GM23338 (cell line): ENCODE measurements around the gene COL15A1. TPM values are rescaled to one million over a fixed set of nuclear protein-coding genes. Genes with fewer than 3 reads are reported as not detected.

Experiments
- ATAC-seq: fragments of 200-7000 bp; cut with Tn5 transposase; 3 replicates; pipeline ENCODE4 v1.9.1; 2020
- DNase-seq: peaks from one replicate; pipeline ENCODE4 v3.0.0-alpha.2; 2015; ENCODE audit warnings: low spot score
- H2AFZ ChIP-seq: fragments of 200-600 bp; sonication (generic); 2 replicates; pipeline ENCODE4 v1.8.0; 2016; ENCODE audit warnings: antibody characterized with exemption, mild to moderate bottlenecking, moderate library complexity
- H3F3A ChIP-seq: fragments of 200-600 bp; sonication (generic); replicated peaks from 2 replicates; pipeline ENCODE4 v1.8.0; 2017; ENCODE audit warnings: antibody characterized with exemption, mixed run types, low read depth
- H3K27ac ChIP-seq: fragments of 200-600 bp; sonication (generic); 2 replicates; pipeline ENCODE4 v1.6.1; 2016; ENCODE audit warnings: low read depth
- H3K27me3 ChIP-seq: fragments of 200-600 bp; sonication (generic); 2 replicates; pipeline ENCODE4 v1.8.0; 2016; ENCODE audit warnings: mild to moderate bottlenecking, mixed run types, moderate library complexity; ENCODE audit not compliant: insufficient read depth
- H3K36me3 ChIP-seq: fragments of 200-600 bp; sonication (generic); 2 replicates; pipeline ENCODE4 v1.8.0; 2016; ENCODE audit warnings: mild to moderate bottlenecking; ENCODE audit not compliant: insufficient read depth
- H3K4me1 ChIP-seq: fragments of 200-600 bp; sonication (generic); 2 replicates; pipeline ENCODE4 v1.8.0; 2016; ENCODE audit warnings: mild to moderate bottlenecking, moderate library complexity; ENCODE audit not compliant: insufficient read depth
- H3K4me2 ChIP-seq: fragments of 200-600 bp; sonication (generic); 2 replicates; pipeline ENCODE4 v1.7.1; 2017; ENCODE audit warnings: mixed run types
- H3K4me3 ChIP-seq: fragments of 200-600 bp; sonication (generic); 2 replicates; pipeline ENCODE4 v1.6.1; 2016; ENCODE audit warnings: mixed run types
- H3K79me2 ChIP-seq: fragments of 200-600 bp; sonication (generic); replicated peaks from 2 replicates; pipeline ENCODE4 v1.8.0; 2017; ENCODE audit warnings: mild to moderate bottlenecking; ENCODE audit not compliant: insufficient read depth
- H3K9me2 ChIP-seq: fragments of 200-600 bp; sonication (generic); 2 replicates; pipeline ENCODE4 v1.8.0; 2017; ENCODE audit not compliant: insufficient read depth
- H4K20me1 ChIP-seq: fragments of 200-600 bp; sonication (generic); replicated peaks from 2 replicates; pipeline ENCODE4 v1.8.0; 2017; ENCODE audit warnings: mild to moderate bottlenecking; ENCODE audit not compliant: insufficient read depth
- H3K27ac Mint-ChIP-seq: 2 replicates; pipeline ENCODE4 v1.8.0; 2020; ENCODE audit warnings: inconsistent platforms, mild to moderate bottlenecking, moderate library complexity, mixed read lengths
- H3K27me3 Mint-ChIP-seq: 3 replicates; pipeline ENCODE4 v1.8.0; 2022; ENCODE audit warnings: low read depth, mild to moderate bottlenecking, moderate library complexity, mixed read lengths, inconsistent platforms; ENCODE audit not compliant: insufficient read depth, poor library complexity
- H3K36me3 Mint-ChIP-seq: 3 replicates; pipeline ENCODE4 v1.8.0; 2021; ENCODE audit warnings: low read depth, mild to moderate bottlenecking, inconsistent platforms, moderate library complexity, mixed read lengths
- H3K4me1 Mint-ChIP-seq: 3 replicates; pipeline ENCODE4 v1.8.0; 2020; ENCODE audit warnings: mild to moderate bottlenecking, inconsistent platforms, mixed read lengths
- H3K4me3 Mint-ChIP-seq: 3 replicates; pipeline ENCODE4 v1.8.0; 2021; ENCODE audit warnings: moderate library complexity, mild to moderate bottlenecking, inconsistent platforms, mixed read lengths
- H3K9me3 Mint-ChIP-seq: 3 replicates; pipeline ENCODE4 v1.8.0; 2020; ENCODE audit warnings: moderate library complexity, mild to moderate bottlenecking, inconsistent platforms, mixed read lengths
- EZH2 ChIP-seq: fragments of 200-600 bp; sonication (generic); IDR thresholded peaks from one replicate; pipeline ENCODE4 v1.8.0; 2017; ENCODE audit warnings: antibody characterized with exemption, mild to moderate bottlenecking, low read depth; ENCODE audit not compliant: unreplicated experiment
- EZH2phosphoT487 ChIP-seq: fragments of 200-600 bp; sonication (generic); IDR thresholded peaks from one replicate; pipeline ENCODE4 v1.8.1; 2018; ENCODE audit warnings: antibody characterized with exemption; ENCODE audit not compliant: unreplicated experiment
- JUNB ChIP-seq: IDR thresholded peaks from one replicate; pipeline ENCODE4 v1.6.1; 2016; ENCODE audit warnings: antibody characterized with exemption; ENCODE audit not compliant: unreplicated experiment
- NANOG ChIP-seq: IDR thresholded peaks from 2 replicates; pipeline ENCODE4 v1.6.1; 2016; ENCODE audit warnings: antibody characterized with exemption, borderline replicate concordance
- POLR2AphosphoS5 ChIP-seq: IDR thresholded peaks from 2 replicates; pipeline ENCODE4 v1.6.1; 2016; ENCODE audit warnings: antibody characterized with exemption, low read depth
- REST ChIP-seq: IDR thresholded peaks from one replicate; pipeline ENCODE4 v1.6.1; 2018; ENCODE audit warnings: antibody characterized with exemption; ENCODE audit not compliant: unreplicated experiment
- STAT1 ChIP-seq: IDR thresholded peaks from one replicate; pipeline ENCODE4 v1.6.1; 2016; ENCODE audit warnings: antibody characterized with exemption; ENCODE audit not compliant: unreplicated experiment
- ZNF331 ChIP-seq: fragments of 250-450 bp; sonication (Bioruptor Pico); IDR thresholded peaks from 2 replicates; pipeline ENCODE4 v1.5.0; 2020; ENCODE audit warnings: low read depth, mild to moderate bottlenecking, moderate library complexity
- polyA plus RNA-seq: library from polyadenylated mRNA; unstranded; fragments of >200 nt; fragmentation: Nextera tagmentation; extraction: Ambion mirVana; gene quantifications from 2 replicates; pipeline ENCODE4 v1.2.1, GENCODE V29; 2016
- total RNA-seq: library from RNA; depleted of rRNA; stranded (reverse); fragments of >200 nt; shearing (Covaris generic); gene quantifications from 2 replicates; pipeline ENCODE4 v1.2.3, GENCODE V29; 2014
- TF ChIP-seq, protein P1 (sequence below): IDR thresholded peaks from 2 replicates; pipeline ENCODE4 v1.6.1; 2016; ENCODE audit warnings: antibody characterized with exemption
- TF ChIP-seq, protein P2 (sequence below), 2 experiments: fragments of 200-600 bp in 1 of 2; sonication (generic) in 1 of 2; conservative IDR thresholded peaks; 2 replicates each; pipeline versions ENCODE4 v1.5.1 to v1.6.1; 2016 to 2017; ENCODE audit warnings: antibody characterized with exemption in 2 of 2, low read depth in 2 of 2, mild to moderate bottlenecking in 2 of 2, moderate library complexity in 1 of 2

The COL15A1 gene
- total and polyA plus RNA-seq, 2 experiments from 2014 or later = 0.17 to 0.18 TPM

- TF ChIP-seq, protein P1, sequence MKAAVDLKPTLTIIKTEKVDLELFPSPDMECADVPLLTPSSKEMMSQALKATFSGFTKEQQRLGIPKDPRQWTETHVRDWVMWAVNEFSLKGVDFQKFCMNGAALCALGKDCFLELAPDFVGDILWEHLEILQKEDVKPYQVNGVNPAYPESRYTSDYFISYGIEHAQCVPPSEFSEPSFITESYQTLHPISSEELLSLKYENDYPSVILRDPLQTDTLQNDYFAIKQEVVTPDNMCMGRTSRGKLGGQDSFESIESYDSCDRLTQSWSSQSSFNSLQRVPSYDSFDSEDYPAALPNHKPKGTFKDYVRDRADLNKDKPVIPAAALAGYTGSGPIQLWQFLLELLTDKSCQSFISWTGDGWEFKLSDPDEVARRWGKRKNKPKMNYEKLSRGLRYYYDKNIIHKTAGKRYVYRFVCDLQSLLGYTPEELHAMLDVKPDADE = no peak
- TF ChIP-seq JUNB (no peak), POLR2AphosphoS5 (no peak), EZH2phosphoT487 (no peak)
These were observed 43.4 kb downstream of the COL15A1 start (continued) for GRCh38 chr9:98986866-98987651.

DNA sequence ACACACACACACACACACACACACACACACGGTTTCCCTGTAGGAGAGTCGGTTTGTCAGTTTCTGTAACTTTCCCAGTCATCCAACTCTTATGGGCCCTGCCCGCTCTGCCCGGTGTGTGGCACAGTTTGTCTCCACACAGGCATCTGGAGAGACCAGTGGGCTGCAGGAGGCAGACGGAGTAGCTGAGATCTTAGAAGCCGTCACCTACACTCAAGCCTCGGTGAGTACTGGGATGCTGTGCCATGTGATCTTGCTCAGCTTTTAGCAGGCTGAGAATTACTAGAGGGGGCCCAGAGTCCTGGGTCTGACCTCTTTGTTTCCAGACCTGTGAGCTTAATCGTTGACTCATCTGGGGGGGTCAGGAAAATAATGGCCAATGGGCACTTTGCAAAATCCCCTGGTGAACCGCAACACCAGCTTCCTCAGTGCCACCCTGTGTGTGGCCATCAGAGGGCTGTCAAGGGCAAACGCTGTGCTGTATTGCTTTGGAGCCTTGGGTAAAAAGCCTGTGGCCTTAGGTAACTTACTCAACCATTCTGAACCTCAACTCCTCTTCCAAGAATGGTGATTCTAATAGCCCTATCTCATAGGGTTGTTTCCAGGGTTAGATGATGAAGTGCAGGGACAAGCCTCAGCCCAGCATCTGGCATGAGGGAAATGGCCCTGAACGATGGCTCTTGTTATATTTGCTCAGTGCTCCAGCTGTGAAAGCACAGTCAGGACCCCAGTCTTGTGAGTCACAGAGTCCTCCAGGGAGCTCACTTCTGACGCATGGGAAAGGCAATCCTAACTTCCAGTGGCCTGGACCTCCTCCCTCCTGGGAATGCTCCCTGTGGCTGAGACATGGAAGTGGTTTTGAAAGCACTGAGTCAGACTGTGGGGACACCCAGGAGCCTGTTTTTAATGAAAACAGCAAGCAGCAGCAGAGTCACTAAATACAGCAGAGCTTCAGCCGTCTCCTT, 45.6 kb downstream of the COL15A1 start:
- H2AFZ ChIP-seq = no peak overlapping the region
- H3K79me2 ChIP-seq = no peaks in the 10 kb centered on the region
- H3K27me3 Mint-ChIP-seq = peaks cover 14% of the 10 kb centered on the region
- H3K9me2 ChIP-seq = no peaks in the 10 kb centered on the region
- no peak overlapping the region for H3K4me3 ChIP-seq
- no peak overlapping the region for H3K27ac ChIP-seq
- no peak overlapping the region for H3K27ac Mint-ChIP-seq
- no peaks in the 10 kb centered on the region for H3K4me1 ChIP-seq
- peak; percentile 85 for ATAC-seq
- no peaks in the 10 kb centered on the region for H3K36me3 ChIP-seq
- no peak overlapping the region for H3K4me3 Mint-ChIP-seq
- H3F3A ChIP-seq = no peaks in the 10 kb centered on the region
- H3K9me3 Mint-ChIP-seq = peaks cover 27% of the 10 kb centered on the region
- no peaks in the 10 kb centered on the region for H3K27me3 ChIP-seq
- DNase-seq = no peak
- H3K4me1 Mint-ChIP-seq = peaks cover 3% of the 10 kb centered on the region; the same call in 1 of the 3 replicates
- no peak overlapping the region for H3K4me2 ChIP-seq
- TF ChIP-seq, protein P2, sequence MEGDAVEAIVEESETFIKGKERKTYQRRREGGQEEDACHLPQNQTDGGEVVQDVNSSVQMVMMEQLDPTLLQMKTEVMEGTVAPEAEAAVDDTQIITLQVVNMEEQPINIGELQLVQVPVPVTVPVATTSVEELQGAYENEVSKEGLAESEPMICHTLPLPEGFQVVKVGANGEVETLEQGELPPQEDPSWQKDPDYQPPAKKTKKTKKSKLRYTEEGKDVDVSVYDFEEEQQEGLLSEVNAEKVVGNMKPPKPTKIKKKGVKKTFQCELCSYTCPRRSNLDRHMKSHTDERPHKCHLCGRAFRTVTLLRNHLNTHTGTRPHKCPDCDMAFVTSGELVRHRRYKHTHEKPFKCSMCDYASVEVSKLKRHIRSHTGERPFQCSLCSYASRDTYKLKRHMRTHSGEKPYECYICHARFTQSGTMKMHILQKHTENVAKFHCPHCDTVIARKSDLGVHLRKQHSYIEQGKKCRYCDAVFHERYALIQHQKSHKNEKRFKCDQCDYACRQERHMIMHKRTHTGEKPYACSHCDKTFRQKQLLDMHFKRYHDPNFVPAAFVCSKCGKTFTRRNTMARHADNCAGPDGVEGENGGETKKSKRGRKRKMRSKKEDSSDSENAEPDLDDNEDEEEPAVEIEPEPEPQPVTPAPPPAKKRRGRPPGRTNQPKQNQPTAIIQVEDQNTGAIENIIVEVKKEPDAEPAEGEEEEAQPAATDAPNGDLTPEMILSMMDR (conservative IDR thresholded peaks at IDR 0.05; ENCODE audit: low read depth in 2 of 2) = peak; percentile 23 to 29; a peak in 1 of 4 replicates
- no peak for TF ChIP-seq ZNF331 (CRISPR knock-in tag)
- H4K20me1 ChIP-seq = no peaks in the 10 kb centered on the region
- peaks cover 11% of the 10 kb centered on the region for H3K36me3 Mint-ChIP-seq

- peaks cover 15% of the 10 kb centered on the region for H3K27me3 Mint-ChIP-seq
- H3K4me1 Mint-ChIP-seq = peaks cover 3% of the 10 kb centered on the region; the same call in 1 of the 3 replicates
- H3K4me3 Mint-ChIP-seq = no peak overlapping the region
- Histone ChIP-seq H3K9me2 (peaks cover 4% of the 10 kb centered on the region; the same call in 1 of the 2 replicates), H3K27me3 (no peaks in the 10 kb centered on the region), H3K4me3 (no peak overlapping the region), H3K27ac (no peak overlapping the region), H3F3A (no peaks in the 10 kb centered on the region), H3K4me2 (no peak overlapping the region), H4K20me1 (no peaks in the 10 kb centered on the region), H3K4me1 (no peaks in the 10 kb centered on the region), H2AFZ (no peak overlapping the region), H3K79me2 (no peaks in the 10 kb centered on the region), H3K36me3 (no peaks in the 10 kb centered on the region)
- peaks cover 11% of the 10 kb centered on the region for H3K36me3 Mint-ChIP-seq
- H3K9me3 Mint-ChIP-seq = peaks cover 30% of the 10 kb centered on the region
- DNase-seq = no peak
- no peak overlapping the region for H3K27ac Mint-ChIP-seq
- ATAC-seq = no peak
- TF ChIP-seq NANOG (no peak), ZNF331 (CRISPR knock-in tag) (no peak), EZH2 (no peak), STAT1 (no peak), JUNB (no peak), EZH2phosphoT487 (no peak), REST (no peak)
These were observed 46.6 kb downstream of the COL15A1 start for GRCh38 chr9:98990181-98990870.
